NCI-H2081 treated with DMSO at 0.1 percent for 48 hours (cell line): ENCODE results near the gene CYP39A1.

Experiments used
- DNase-seq: peaks from one replicate; lab custom pipeline; 2025; lab: John Stamatoyannopoulos, UW

CYP39A1 gene

GRCh38 chr6:46652603-46653438 is at the start of gene CYP39A1, which contains the start of gene SLC25A27:
Gene CYP39A1 (minus strand): TSS chr6:46652818. CDS start chr6:46652582, 236 bp downstream.
Gene SLC25A27 (plus strand): TSS chr6:46652975. CDS start chr6:46653193, 218 bp downstream.
- DNase-seq, result peak; percentile 27

GRCh38 chr6:46699970-46700369 is 47.4 kb upstream of the CYP39A1 start:
- no peak for DNase-seq

- no peak for DNase-seq
Observed at GRCh38 chr6:46690911-46691451, 38.4 kb upstream of the CYP39A1 start.

GRCh38 chr6:46690141-46690755 is 37.6 kb upstream of the CYP39A1 start:
- no peak for DNase-seq

GRCh38 chr6:46689657-46690056 is 37.0 kb upstream of the CYP39A1 start:
- DNase-seq, result no peak

- DNase-seq, result no peak
Observed at GRCh38 chr6:46688966-46689335, 36.3 kb upstream of the CYP39A1 start.

- no peak for DNase-seq
Observed at GRCh38 chr6:46688117-46688965, 35.7 kb upstream of the CYP39A1 start.

GRCh38 chr6:46687619-46688097 is 35.0 kb upstream of the CYP39A1 start, which contains the start of gene TDRD6:
Gene TDRD6 (plus strand): TSS chr6:46687885. CDS start chr6:46688129, 244 bp downstream.
- no peak for DNase-seq

GRCh38 chr6:46684771-46685170 is 32.2 kb upstream of the CYP39A1 start:
- no peak for DNase-seq

GRCh38 chr6:46677314-46677654 is 24.7 kb upstream of the CYP39A1 start:
- no peak for DNase-seq

GRCh38 chr6:46676604-46677313 is 24.1 kb upstream of the CYP39A1 start:
- no peak for DNase-seq

GRCh38 chr6:46674410-46674809 is 21.8 kb upstream of the CYP39A1 start:
- DNase-seq, result no peak

GRCh38 chr6:46667377-46667776 is 14.8 kb upstream of the CYP39A1 start:
- DNase-seq, result no peak

- no peak for DNase-seq
Observed at GRCh38 chr6:46661483-46661882, 8.9 kb upstream of the CYP39A1 start.

- DNase-seq, result no peak
Observed at GRCh38 chr6:46657642-46658041, 5.0 kb upstream of the CYP39A1 start.

- no peak for DNase-seq
Observed at GRCh38 chr6:46655803-46656202, 3.2 kb upstream of the CYP39A1 start.

- no peak for DNase-seq
Observed at GRCh38 chr6:46653439-46654195, 999 bp upstream of the CYP39A1 start.

GRCh38 chr6:46652232-46652602 is 401 bp downstream of the CYP39A1 start:
- no peak for DNase-seq

GRCh38 chr6:46651816-46652215 is 802 bp downstream of the CYP39A1 start:
- no peak for DNase-seq

- no peak for DNase-seq
Observed at GRCh38 chr6:46651006-46651405, 1.6 kb downstream of the CYP39A1 start.
